T-helper 1 cell (primary cell): Measurements from ENCODE around the gene RRN3.
"Not testable (repeated sequence)": the region's sequence is repeated elsewhere in the genome, so short reads cannot be mapped to it uniquely, and the experiment has no call there.

Experiments used
- DNase-seq, 5 donors: peaks; one replicate each; pipeline ENCODE4 v3.0.0-alpha.2; 2012 to 2020

RRN3 gene

DNA sequence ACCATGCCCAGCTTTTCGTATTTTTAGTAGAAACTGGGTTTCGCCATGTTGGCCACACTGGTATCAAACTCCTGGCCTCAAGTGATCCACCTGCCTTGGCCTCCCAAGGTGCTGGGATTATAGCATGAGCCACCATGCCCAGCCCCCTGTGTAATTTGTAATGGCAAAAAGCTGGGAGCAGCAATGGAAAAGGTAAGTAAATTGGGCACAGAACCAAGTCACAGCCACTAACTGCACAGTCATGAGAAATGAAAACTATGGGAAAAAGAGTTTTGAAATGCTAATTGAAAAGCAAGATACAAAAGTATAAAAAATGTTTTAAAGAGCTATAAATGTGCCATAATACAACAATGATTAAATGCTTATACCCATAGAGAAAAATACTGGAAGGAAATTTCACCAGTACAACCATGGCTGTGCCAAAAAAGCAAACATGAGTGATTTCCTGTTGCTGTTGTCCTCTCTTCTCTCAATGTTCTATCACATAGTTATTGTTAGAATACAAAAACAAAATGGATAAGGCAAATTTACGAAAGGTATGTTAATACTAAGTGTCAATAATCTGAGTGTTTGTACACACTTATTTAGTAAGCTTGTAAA, 44.4 kb downstream of the RRN3 start:
- DNase-seq, result no peak

DNA sequence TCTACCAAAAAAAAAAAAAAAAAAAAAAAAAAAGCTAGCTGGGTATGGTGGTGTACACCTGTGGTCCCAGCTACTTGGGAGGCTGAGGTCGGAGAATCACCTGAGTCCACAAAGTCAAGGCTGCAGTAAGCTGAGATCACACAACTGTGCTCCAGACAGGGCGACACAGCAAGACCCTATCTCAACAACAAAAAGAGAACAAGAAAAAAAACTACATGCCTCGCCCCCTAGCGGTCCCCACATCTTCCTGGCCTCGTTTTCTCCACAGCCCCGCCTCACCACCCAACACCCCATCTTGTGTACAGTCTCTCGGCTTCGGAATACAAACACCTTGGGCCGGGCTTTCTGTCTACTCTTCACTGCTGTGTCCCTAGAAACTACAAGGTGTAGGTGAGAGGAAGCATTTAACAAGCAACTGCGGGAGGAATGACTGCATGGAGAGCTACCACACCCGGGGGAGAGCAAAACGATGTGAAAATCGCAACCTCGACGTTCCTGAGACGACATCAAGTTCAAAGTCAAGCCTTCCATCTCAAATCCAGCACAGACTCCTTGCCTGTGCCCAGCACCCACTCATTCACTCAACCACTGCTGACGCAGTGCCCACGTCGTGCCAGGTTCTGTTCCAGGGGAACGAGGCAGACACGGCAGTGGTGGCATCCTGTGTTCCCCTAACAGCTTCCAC, 47.2 kb downstream of the RRN3 start:
- no peak for DNase-seq

DNA sequence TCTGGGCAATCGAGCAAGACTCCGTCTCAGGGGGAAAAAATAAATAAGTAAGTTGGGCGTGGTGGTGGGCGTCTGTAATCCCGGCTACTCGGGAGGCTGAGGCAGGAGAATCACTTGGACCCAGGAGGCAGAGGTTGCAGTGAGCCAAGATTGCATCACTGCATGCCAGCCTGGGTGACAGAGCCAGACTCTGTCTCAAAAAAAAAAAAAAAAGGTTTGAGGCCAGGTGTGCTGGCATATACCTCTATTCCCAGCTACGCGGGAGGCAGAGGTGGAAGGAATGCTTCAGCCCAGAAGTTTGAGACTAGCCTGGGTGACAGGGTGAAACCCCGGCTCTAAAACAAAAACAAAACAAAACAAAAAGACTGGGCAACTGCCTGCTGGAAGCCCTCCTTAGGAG, 48.8 kb downstream of the RRN3 start:
- not testable (repeated sequence) for DNase-seq

DNA sequence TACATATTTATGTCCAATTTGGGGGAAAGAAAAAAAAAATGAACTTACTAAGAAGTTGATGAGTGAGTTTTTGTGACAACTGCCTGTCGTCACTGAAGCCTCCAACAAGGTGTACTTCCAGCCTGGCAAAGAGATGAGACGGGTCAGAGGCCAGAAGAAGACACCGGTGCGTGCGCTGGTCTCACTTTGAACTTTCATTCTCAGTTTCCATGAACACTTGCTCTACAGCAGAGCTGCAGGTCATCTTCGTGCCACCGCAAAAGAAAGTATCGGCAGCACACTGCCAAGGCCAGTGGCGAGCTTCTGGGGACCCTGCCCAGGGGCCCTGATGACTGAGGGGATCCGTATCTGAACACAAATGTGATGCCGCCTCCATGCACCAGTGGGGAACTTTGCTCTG, 49.8 kb downstream of the RRN3 start:
- no peak for DNase-seq

DNA sequence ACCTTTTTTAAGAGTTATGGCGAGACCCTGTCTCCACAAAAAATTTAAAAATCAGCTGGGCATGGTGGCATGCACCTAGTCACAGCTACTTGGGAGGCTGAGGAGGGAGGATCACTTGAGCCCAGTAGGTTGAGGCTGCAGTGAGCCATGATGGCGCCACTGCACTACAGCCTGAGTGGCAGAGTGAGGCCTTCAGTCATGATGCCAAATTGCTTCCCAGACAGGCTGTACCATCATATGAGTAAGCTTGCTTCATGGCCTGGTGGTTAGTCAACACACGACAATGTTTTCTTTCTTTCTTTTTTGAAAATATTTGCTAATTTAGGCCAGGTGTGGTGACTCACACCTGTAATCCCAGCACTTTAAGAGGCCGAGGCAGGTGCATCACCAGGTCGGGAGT, 50.7 kb downstream of the RRN3 start:
- DNase-seq, result no peak

DNA sequence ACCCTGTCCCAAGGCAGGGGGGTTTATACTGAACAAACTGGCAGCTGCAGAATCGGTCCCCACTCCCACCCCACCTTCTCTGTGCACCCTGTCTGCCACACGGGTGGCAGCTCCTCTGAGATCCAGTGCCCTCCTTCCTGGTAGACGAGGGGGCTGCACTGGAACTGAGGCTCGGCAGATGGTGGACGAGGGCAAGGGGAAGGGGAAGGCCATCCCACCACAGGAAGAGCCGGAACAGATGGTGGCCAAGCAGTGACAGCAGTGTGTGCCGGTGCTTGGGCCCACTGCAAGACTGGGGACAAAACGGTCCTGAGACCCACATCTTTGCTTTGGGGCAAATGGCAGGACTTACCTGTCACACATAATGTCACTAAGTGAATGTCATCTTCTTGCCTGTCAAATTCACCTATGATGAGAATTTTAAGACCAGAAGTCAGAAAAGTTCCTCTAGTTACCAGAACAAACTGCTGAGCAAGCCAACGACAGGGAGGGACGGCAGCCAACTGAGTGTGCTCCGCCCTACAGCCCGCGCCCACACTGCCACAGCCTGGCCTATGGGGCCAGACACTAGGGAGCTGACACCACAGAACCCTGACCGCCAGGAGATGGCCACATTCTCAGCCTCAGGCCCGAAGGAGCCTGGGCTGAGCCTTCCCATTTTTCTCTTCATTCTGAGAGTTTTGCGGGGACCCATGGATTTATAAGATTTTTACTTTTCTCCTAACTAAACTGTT, 52.6 kb downstream of the RRN3 start:
- no peak for DNase-seq

DNA sequence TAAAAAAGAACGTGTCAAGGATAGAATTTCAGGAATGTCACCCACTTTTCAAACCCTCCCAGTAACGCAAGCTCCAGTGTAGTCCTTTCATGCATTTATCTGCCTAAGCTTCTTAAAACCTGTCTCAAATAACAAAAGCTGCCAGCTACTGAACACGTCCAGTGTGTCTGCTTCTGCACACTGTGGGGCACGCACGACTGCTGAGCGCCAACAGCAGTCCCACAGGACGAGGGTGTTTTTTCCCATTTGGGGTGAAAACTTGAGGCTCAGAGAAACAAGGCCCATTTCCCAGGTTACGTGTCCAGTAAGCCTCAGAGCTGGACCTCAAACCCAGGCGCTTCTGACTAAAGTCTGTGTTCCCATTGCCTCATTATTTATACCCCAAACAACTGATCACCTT, 55.4 kb downstream of the RRN3 start:
- no peak for DNase-seq

DNA sequence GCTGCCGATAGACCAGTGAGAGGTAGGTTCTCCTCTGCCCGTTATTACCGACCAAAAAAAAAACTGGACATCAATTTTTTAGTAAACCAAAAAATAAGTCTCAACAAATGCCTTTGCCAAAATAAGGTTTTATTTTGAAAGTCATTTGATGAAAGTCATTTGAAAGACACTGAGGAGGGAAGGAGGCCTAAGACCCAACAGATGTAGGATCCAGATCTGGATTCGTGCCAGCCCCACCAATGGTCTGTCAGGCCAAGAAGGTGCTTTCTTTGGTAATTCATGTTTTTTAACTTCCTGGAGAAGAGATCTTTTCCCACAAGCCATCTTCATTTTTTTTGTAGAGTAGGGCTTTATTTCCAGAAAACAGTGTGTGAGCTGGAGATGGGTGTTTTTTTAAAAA, 56.3 kb downstream of the RRN3 start:
- DNase-seq, result no peak

DNA sequence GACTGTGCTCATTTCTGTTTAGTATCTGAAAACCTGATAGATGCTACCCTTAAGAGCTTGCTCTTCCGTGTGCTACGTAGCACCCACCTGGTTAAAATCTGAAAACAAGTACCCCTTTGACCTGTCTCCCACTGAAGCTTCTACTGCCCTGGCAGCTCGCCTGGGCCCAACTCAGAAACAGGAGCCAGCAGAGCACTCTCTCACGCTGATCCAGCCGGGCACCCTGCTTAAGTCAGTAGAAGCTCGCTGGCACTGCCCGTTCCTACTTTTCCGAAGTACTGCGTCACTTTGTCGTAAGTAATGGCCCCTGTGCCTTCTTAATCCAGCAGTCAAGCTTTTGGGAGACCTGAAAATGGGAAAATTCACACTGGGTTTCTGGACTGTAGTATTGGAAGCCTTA, 57.1 kb downstream of the RRN3 start:
- no peak for DNase-seq

DNA sequence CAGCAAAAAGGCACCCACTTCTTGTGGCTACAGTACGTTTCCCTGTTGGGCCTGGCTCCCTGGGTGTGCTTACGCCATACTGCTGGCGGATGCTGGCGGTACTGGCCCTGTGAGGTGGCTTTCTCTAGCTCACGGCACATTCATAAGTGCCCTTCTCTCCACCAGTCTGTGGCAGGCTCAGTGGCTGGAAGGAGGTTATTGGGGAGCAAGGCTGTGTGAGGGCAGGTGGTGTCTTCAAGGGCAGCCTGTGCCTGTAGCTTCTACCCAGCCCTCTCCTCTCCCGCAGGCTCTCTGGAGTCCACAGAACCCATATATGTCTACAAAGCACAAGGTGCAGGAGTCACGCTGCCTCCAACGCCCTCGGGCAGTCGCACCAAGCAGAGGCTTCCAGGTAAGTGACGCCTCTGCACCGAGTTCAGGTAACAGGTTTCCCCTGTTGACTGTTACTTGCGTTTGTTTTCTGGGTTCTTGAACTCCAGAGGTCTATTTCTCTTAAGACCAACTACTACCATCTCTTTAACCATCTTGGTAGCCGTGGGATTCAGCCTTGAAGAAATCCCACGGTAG, 58.8 kb downstream of the RRN3 start:
- DNase-seq, result no peak

DNA sequence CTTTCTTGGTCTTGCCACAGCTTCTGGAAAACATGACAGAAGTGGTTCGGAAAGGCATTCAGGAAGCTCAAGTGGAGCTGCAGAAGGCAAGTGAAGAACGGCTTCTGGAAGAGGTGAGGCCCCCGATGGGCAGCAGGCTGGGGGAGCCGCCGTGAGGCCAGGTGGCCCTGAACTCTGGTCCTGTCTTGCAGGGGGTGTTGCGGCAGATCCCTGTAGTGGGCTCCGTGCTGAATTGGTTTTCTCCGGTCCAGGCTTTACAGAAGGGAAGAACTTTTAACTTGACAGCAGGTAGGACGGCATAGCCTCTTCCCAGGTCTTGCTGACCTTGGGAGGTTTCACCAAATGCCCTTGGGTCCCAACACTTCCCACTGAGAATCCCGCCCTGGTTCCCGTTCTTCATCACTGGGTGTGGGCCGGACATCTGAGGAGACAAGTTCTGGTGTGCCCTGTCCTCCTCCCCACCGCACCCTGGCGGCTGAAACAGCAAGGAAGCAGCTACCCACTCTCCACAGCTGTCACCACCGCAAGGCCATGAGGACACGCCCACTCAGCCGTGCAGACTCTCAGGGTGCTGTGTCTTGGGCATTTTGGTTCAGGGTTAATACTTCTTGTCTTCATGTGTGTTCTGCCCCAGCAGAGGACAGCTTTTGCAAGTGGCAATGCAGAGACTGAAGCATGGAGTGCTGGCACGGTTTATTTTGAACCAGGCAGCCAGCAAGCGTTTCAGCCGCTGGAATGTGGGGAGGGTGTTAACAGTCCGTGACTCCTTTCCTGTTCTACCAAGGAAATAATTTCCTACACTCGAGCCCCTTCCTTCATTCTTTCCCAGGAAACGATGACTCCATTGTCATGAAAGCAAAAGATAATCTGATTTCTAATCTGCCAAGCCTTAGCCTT, 59.6 kb downstream of the RRN3 start:
- DNase-seq, result no peak

DNA sequence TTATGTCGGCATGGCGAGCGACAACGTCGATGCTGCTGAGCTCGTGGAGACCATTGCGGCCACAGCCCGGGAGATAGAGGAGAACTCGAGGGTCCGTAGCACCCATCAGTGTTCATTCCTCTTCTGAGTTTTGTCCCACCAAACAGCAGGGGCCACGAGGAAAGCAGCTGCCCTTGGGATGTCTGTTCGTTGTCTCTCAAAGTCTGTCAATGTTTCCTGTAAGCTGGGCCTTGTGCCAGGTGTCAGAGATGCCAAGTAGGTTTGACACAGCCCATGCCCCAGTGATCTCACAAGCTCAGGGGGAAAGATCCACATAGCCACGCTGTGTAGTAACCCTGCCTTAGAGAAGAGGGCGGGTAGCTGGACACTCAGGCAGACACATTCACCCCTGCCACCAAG, 60.8 kb downstream of the RRN3 start:
- no peak for DNase-seq

DNA sequence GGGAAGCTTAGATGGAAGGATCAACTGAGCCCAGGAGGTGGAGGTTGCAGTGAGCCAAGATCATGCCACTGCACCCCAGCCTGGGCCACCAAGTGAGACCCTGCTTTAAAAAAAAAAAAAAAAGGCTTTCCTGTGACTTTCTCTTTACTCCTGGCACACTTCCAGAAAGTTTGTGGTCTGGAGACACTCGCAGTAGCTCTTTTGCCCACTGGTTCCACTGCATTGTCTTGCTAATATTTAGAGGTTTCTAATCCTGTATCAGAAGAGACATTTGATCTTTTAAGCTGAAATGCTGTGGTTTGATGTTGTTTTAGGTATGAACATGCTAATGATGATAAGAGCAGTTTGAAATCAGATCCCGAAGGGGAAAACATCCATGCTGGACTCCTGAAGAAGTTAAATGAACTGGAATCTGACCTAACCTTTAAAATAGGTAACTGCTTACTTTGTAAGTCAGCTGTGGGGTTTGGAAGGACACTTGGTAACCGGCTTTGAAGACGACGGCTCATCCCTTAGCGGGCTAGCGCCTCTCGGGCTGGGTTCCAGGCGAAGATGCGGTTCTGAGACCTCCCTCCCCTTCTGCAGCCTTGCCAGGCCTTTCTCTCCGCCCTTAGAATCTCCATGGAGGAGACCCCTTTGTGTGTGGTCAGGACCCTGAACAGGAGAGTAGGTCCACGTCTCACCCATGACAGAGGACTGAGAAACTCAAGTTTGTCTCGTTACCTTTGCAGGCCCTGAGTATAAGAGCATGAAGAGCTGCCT, 61.3 kb downstream of the RRN3 start:
- DNase-seq, result no peak

DNA sequence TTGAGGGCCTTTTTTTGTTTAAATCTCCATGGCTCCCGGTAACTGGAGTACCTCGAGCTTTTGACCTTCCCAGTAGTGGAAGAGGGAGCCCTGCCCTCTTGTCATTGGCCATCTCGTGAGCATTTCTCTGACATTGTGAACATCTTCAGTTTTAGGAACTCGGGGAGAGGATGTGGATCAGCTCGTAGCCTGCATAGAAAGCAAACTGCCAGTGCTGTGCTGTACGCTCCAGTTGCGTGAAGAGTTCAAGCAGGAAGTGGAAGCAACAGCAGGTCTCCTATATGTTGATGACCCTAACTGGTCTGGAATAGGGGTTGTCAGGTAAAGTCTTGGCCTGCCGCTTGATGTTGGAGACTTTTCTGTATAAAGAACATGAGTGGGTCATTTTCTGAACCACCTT, 62.5 kb downstream of the RRN3 start:
- DNase-seq, result no peak

DNA sequence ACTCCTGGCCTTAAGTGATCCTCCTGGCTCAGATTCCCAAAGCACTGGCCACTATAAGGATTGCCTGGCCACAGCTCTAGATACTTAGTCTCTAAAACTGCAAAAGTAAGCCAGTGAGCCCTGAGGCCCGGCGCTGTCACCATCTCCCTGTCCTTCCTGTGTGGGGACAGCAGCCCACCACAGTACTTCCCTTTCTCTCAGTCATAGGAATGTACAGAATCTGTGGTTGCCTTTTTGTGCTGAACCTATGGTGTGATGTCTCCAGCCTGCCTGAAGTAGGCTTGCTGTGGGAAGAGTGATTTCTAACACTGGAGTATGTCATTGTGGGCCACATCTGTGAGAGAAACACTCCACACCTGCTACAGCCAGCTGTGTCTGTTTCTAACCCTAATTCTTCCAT, 62.9 kb downstream of the RRN3 start:
- DNase-seq, result no peak

DNA sequence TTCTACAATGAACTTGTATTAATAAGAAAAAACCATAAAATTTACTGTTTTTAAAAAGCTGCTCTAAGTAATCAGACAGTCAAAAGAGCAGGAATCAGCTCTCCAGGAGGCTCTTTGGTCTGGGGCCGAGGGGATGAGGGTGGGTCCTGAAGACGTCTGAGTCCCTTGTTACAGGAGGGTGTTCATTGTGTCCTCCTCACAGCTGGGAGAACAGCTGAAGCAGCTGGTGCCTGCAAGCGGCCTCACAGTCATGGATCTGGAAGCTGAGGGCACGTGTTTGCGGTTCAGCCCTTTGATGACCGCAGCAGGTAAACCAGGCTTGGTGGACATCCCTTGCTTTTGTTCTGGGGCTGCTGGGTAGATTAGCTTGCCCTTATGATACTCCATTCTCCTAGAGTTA, 64.3 kb downstream of the RRN3 start:
- not testable (repeated sequence) for DNase-seq

DNA sequence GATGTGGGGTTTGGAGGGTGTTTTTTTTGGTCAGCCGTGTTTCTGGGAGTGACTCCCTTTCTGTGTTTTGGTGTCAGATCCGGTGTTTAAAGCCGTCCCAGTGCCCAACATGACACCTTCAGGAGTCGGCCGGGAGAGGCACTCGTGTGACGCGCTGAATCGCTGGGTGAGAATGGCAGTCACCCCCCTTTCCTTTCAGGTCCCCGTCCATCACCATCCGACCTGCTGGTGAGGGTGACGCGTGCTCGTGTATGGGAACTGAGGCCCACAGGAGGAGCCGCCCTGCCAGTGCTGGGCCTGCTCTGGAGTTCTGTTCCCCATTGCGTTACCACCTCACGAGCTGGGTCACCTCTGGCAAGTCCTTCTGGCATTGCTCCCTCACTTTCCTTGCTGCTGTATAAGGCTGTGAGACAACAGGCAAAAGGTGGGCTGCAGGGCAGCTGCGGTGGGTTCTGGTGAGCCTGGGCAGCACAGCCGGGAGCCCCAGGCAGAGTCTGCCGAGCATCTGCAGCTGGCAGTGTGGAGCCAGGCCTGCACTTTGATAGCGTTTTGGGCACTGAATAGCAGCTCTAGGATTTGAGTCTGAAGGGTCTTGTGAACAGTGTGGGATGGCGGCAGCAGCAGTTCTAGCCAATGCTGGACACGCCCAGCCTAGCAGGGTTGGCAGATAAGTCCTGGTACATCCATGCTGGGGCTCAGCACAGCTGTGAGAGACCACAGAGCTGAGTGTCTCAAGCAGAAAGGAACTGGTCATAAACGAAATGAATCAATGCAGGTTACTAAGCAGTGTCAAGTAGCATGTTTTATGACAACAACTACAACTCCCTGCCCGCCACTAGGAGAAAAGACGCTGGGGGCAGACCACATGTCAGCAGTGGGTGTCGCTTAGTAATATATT, 65.0 kb downstream of the RRN3 start:
- not testable (repeated sequence) for DNase-seq

DNA sequence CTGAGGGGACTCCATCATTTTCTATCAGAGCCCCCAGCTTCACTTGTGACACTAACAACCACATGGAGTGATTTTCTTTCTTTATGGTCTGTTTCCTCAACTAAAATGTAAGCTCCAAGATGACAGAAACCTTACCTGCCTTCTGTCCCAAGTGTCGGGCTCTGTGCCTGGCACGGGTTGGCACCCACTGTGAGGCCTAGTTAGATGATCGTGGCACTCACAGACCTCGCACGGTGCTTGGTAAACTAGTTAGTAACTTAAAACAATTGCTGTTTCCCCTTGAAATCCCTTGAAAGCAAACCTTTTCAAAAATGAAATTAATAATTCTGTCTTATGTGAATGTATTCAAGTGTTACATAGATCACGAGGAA, 65.7 kb downstream of the RRN3 start:
- not testable (repeated sequence) for DNase-seq

DNA sequence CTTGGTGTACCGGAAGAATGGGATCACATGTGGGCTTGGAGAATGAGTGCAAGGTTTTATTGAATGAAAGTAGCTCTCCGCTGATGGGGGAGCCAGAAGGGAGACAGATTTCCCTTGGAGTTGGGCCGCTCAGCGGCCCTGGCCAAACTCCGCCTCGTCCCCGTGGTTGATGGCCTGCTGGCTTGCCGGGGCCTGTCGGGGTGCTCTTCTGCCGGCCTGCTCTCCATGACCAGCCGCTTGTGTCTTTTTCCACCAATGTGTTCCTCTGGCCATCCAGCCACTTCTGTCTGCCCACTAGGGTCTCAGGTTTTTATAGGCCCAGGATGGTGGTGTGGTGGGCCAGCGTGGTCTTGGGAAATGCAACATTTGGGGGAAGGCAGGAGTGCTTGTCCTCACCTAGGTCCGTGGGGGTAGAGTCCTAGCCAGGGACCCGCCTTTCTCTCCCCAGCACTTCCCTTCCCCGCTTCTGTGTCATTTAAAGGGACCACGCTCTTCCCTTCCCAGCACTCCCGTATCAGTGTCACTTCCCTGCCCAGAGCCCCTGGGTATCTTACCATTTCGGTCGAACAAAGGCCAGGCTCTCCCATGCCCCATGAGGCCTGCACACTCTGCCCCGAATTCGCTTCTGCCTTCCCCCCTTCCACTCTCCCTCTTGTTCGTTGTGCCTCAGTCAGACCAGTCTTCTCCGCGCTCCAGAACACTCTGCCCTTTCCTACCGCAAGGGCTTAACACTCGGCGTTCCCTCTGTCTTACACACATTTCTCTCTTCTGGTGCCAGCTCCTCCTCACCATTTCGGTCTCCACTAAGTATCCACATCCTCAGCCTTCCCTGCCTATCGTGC, 66.3 kb downstream of the RRN3 start:
- not testable (repeated sequence) for DNase-seq

DNA sequence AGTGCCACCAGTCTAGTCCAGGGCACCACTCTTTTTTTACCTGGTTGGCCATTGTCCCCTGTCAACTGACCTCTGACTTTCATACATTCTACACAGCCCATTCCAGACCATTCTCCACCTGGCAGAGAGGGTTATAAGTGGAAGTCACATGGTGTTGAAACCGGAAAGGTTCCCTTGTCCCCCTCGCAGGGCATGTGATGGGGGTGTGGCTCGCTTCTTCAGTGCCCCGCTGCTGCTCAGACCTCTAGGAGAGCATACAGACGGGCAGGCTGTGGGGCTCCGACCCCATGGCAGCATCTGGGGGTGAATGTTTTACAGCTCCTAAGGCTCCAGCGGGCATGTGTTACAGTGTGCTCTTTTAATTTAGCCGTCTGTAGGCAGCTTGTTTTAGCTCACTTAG, 67.0 kb downstream of the RRN3 start:
- not testable (repeated sequence) for DNase-seq
